ENCODE data around the gene TAF6. TPM values are rescaled to one million over a fixed set of nuclear protein-coding genes. Genes with fewer than 3 reads are reported as not detected.
A peak's percentile ranks its signal among the peaks of the same experiment; 100 is the strongest.

TAF6 gene
- total and polyA plus RNA-seq, 9 of the 15 experiments (the other 6 are each of a cell fraction or from before 2014, with no cell fraction given), result 0.78 to 78.7 (median 21.3) TPM

DNA sequence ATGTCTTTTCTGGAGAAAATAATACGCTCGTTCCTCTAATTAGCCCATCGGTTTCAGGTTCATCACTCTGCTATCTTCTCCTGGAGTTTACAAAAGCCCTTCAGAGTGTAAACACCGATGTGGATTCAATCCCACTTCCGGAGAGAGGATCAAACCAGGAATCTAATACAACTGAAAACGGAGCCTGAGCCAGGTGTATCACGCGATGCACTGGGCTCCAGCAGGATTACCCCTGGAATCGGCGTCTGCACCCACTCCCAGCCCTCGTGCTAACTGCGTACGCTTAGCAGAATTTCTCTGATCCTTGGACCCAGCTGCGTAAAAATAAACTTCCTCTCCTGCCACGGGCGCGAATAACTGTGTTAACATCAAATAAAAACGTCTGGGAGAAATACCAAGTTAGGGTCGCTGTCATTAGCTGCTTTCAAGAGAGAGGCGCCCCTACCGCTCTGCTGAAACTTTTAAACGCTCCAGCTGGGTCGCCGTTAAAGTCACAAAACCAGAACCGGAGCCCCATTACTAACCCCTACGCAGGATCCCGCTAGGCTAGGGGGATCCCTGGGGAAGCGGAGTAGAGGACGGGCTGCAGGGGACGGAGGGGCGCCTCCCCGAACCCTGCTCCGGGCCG is 38.1 kb downstream of the TAF6 start (continued):
- TF ChIP-seq, protein P1, sequence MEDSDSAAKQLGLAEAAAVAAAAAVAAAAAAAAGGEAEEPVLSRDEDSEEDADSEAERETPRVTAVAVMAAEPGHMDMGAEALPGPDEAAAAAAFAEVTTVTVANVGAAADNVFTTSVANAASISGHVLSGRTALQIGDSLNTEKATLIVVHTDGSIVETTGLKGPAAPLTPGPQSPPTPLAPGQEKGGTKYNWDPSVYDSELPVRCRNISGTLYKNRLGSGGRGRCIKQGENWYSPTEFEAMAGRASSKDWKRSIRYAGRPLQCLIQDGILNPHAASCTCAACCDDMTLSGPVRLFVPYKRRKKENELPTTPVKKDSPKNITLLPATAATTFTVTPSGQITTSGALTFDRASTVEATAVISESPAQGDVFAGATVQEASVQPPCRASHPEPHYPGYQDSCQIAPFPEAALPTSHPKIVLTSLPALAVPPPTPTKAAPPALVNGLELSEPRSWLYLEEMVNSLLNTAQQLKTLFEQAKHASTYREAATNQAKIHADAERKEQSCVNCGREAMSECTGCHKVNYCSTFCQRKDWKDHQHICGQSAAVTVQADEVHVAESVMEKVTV (CRISPR knock-in tag; IDR thresholded peaks at IDR 0.05), result no peak
- peak; percentile 18; the same call in 1 of the 2 replicates for TF ChIP-seq KAT7 (CRISPR knock-in tag; IDR thresholded peaks at IDR 0.05; ENCODE audit: borderline replicate concordance)

DNA sequence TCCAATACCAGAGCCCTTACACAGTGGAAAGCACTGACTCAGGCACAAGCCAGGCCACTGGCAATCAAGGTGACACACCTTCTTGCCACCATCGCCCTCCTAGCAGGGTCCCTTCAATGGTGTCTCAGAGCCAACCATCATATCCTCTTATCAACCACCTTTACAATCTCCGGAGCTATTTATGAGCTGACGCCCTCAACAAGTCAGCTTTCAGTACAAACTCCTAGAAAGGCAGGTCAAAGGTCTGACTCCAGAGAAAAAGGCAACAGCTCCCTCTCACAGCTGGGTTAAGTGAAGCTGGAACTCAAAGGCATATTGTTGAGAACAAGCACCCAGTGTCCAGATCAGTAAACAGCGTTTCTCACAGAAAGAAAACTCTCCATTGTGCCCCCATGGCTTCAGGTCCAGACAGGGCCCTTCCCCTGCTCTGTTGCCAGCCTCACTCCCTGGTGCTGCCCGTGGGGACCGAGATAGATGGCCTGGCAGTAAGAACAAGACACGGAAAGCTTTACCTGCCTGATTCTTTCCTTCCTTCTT is 40.1 kb downstream of the TAF6 start:
- H3K9me1 ChIP-seq (ENCODE audit: control insufficient read depth, insufficient read depth, low read length), result peaks cover 4% of the 10 kb centered on the region
- peaks cover 50% of the 10 kb centered on the region for H3K79me2 ChIP-seq (ENCODE audit: control insufficient read depth, insufficient read depth, low read length)
- intact Hi-C loops (cut with micrococcal nuclease), result no loop called here
- ChIA-PET POLR2A (interaction anchor here (0.5 to 4.4 kb wide), 6 partner anchors 8 to 21 kb away, joined by 3 to 17 read pairs (median 4); partner anchors contain the start of gene COPS6), CTCF (ENCODE audit: low intra/inter-chr PET ratio) (no interaction called here)
- TF ChIP-seq COPS2 (conservative IDR thresholded peaks at IDR 0.05) (no peak), CCNT2 (IDR thresholded peaks at IDR 0.05; ENCODE audit: borderline replicate concordance, extremely low read depth, insufficient read length, low read depth, low read length) (no peak), KAT2B (IDR thresholded peaks at IDR 0.05; ENCODE audit: low read depth, low read length) (no peak)
- peaks cover 18% of the 10 kb centered on the region for H3K9me3 ChIP-seq (replicated peaks; ENCODE audit: control insufficient read depth, insufficient read depth, low read depth, low read length)
- DNase-seq (ENCODE audit: extremely low read depth in 1 of 4, low spot score in 3 of 4), result no peak
- no peaks in the 10 kb centered on the region for H4K20me1 ChIP-seq (replicated peaks; ENCODE audit: control insufficient read depth, insufficient read depth, low read length)
- peak overlapping the region in 1 of 2 experiments; percentile 53; a peak in 1 of 4 replicates for H3K9ac ChIP-seq (ENCODE audit: insufficient read depth in 1 of 2, low read depth in 2 of 2, low read length in 2 of 2)
- in situ Hi-C loops (cut with MboI), result no loop called here
- peaks cover 10 to 26% of the 10 kb centered on the region in 2 experiments; a peak in 4 of 5 replicates for H3K4me1 ChIP-seq (replicated peaks in 1 of 2; ENCODE audit: control insufficient read depth in 2 of 2, insufficient read depth in 2 of 2, low read length in 2 of 2)
- H3K4me3 ChIP-seq, result no peak overlapping the region
- H3K4me2 ChIP-seq (ENCODE audit: insufficient read depth, low read length), result no peak overlapping the region
- H2AFZ ChIP-seq (ENCODE audit: low read depth, low read length), result no peak overlapping the region
- H3K27ac ChIP-seq (ENCODE audit: extremely low read depth, low read depth, low read length), result no peak overlapping the region
- H3K27me3 ChIP-seq (ENCODE audit: control insufficient read depth in 2 of 2, insufficient read depth in 2 of 2, low read length in 2 of 2), result no peaks in the 10 kb centered on the region
- peaks cover 60% of the 10 kb centered on the region for H3K36me3 ChIP-seq (ENCODE audit: control insufficient read depth, insufficient read depth, low read length)
- BruUV-seq (replicated peaks), result no TSS peak
- WGBS (ENCODE audit: insufficient coverage, low coverage, missing lambda C conversion rate), result 94% methylated on average over 7 of the region's 7 CpGs
- FAIRE-seq, result no peak
- ATAC-seq, result no peak

All from K562 (cell line).